ENCODE data around the gene VPS13D.

GRCh38 chr1:12316331-12316730, 86.5 kb downstream of the VPS13D start:
- TF ChIP-seq CTCF (IDR thresholded peaks at IDR 0.05 in 8 of 11, conservative IDR thresholded peaks at IDR 0.05 in 3 of 11) (no peak), POLR2A (IDR thresholded peaks at IDR 0.05) (no peak), POLR2AphosphoS5 (IDR thresholded peaks at IDR 0.05) (no peak)
